Kasumi-1 (cell line): Measurements from ENCODE around the gene SH3RF1.
"Not testable (repeated sequence)": the region's sequence is repeated elsewhere in the genome, so short reads cannot be mapped to it uniquely, and the experiment has no call there.

Experiments
- DNase-seq, 2 experiments: peaks; one replicate each; lab custom pipeline; 2025; lab: John Stamatoyannopoulos, UW

The SH3RF1 gene

DNA sequence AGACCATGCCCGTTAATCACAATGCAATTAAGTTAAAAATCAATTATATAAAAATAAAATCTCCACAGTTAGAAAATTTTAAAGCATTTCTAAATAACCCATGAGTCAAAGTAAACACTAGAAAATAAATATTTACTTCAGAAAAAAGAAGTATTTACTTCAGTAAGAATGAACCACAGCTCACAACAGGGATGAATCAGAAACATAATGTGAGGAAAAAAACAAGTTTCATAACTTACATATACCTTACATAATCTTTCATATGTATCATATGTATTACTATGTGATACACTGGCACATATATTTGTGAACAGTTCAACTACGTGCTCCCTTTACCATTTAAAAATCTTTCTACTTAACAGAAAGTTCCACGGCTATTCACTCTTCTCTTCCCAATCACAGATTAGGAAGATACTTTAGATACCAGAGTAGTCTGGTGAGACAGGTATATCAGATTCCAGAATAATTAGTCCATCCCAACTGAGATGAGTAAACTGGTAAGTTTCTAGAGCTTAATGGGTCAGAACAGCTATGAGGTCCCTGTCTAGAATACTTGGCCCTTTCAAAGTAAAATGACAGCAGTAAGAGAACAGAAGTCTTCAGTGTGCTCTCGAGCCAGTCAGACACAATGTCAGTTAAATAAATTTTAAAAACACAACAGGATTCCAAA is 70.3 kb downstream of the SH3RF1 start:
- DNase-seq: no peak

DNA sequence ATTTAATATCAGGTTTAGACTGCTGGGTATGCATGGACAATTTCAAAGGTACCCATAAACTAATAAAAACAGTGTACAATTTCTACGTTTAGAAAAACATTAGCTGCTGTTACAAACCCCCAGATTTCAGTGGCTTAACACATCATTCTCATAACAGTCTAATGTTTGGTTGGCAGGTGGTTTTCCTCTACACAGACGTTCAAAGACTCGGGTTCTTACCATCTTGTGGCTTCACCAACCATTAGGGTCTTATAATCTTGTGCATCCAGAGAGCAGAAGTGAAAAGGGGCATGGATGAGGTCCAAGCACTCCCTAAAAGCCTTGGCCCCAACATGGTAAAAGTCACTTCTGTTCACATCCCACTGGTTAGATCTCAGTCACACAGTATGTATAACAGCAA is 71.6 kb downstream of the SH3RF1 start:
- no peak for DNase-seq

DNA sequence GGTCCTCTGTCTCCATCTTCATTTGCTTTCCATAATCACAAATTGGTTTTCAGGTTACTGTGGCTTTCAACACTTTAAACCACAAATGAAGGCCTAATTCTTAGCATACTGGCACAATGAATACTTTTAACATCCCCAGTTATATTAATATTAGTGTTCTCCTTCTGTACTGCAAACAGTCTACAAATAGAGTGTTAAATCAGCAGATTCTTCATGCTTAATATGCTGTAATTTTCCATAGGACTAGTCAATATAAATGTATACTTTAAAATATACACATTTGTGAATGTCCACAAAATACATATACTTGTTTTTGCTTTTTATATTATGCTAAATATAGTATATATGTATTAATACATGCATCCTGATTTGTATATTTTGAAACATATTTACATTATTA is 72.6 kb downstream of the SH3RF1 start:
- no peak for DNase-seq

DNA sequence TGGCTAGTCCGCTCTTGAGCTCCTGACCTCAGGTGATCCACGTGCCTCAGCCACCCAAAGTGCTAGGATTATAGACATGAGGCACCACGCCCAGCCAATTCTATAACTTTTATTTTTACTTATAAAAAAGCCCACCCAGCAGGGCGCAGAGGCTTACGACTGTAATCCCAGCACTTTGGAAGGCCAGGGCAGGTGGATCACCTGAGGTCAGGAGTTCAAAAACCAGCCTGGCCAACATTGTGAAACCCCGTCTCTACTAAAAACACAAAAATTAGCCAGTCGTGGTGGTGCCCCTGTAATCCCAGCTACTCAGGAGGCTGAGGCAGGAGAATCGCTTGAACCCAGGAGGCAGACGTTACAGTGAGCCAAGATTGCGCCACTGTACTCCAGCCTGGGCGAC is 73.5 kb downstream of the SH3RF1 start:
- not testable (repeated sequence) for DNase-seq

DNA sequence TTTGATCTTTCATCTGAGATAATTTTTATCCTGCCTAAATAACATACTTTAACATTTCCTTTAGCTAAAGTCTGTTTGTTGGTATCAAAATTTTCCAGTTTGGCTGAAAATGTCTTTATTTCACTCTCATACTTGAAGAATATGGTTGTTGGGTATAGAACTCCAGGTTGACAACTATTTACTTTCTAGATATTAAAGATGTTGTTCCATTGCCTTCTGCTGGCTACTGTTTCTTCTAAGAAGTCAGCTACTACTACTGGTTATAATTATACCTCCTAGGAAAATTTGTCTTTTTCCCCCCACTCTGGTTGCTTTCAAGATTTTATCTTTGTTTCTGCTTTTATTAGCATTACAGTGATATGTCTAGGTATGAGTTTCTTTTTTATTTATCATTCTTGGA is 75.7 kb downstream of the SH3RF1 start:
- no peak for DNase-seq

DNA sequence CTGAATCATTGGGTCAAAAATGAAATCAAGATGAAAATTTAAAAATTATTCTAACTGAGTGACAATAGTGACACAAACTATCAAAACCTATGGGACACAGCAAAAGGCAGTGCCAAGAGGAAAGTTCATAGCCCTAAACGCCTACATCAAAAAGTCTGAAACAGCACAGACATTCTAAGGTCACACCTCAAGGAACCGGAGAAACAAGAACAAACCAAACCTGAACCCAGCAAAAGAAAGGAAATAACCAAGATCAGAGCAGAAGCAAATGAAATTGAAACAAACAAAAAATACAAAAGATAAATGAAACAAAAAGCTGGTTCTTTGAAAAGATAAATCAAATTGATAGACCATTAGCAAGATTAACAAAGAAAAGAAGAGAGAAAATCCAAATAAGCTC is 80.8 kb downstream of the SH3RF1 start:
- DNase-seq: not testable (repeated sequence)

DNA sequence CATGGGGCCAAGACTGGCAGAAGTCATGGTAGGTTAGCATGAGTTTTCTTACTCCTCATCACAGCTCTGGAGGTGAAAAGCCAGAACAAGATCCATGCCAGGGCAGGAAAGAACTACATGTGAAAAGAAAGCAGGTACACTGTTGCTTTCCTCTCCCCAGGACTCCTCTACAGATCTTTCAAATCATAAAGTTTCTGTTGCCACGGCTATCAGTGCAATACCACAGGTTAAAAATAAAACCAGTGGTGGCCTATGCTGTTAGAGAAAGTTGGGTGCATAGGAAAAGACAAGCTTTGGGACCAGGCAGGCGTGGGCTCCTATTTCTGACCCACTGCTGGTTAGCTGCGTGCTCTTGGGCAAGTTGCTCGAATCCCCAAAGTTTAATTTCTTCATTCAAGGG is 81.4 kb downstream of the SH3RF1 start:
- DNase-seq: no peak

DNA sequence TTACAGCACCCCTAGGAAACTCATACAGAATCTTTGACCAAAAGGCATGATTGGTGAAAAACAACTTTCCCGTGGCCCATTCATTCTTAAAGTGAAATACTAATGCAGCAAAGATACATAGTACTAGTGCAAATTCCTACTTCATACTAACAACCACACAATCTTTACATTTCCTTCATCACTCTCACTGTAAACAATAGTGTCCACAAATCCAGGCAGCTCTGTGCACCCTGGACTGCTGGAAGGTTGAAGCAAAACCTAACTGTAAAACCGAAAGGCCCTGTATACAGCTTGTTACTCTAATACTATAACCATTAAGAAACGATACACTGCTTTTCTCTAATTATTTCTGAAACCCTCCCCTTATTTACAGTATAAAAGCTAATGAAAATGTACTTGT is 82.6 kb downstream of the SH3RF1 start:
- no peak for DNase-seq

DNA sequence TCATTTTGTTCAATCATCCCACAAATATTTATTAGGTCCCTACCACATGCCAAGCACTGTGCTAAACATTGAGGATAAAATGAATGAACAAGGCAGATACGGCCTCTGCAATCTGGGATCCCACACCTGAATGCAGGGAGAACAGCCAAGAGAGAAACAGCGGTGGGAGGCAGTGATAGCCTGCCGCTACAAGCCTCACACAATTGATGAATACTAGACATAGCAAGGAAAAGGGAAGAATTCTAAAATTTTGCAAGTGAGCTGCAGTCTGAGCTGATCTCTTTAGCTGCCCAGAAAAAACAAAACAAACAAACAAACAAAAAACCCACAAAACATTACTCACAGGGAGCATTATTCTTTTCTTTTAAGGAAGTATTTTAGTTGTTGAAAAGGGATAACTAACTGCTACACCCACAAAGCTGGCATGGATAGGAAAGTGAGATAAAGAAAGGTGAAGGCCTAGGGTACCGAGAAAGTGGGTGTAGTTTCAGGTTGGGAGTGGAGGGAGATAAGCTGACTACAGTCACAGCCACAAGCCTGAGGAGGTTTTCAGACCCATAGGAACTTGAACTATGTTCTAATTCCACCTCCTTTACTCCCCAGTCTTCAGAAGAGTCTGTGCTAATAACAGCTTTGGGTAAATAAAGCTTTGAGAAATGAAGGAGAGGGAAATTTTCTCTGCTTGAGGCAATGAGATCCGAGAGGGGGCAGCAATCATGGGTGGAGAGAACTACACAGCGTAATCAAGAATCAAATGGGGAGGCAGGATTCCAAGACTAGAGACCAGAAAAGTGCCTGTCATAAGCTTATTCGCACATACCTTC is 85.4 kb downstream of the SH3RF1 start:
- DNase-seq: no peak

DNA sequence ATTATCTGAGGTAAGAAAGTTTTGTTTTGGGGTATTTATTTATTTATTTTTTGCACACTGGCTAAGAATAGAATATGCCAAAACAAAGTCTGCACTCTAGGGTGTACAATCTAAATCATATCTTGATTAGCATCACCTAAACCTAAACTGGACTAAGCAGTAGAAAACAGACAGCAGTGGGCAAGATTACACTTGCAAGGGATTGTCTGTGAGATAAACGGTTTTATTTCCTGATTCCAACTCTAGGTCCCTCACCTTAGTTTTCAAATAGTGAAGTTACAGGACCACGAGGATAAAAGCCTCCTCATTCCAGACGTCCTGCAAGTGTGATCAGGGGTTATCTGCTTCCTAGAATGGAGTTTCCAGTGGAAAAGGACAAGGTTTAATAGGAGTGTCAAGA is 86.1 kb downstream of the SH3RF1 start:
- DNase-seq: no peak

DNA sequence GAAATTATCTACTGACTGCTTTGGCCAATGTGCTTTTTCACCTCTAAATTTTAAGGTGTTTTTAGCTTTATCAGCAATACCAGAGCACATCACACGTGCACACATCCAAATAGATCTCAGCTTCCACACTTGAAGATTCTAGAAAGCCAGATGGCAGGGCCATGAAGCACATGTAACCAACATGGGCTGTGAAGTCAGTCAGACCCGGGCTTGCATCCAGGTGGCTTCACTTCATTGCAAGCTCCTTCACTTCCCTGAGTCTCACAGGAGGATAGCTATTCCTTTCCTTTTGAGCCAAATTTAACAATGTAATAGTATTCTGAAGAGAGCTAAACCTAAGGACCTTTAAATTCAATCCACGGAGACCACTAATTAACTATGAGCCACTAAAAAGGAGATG is 86.5 kb downstream of the SH3RF1 start:
- DNase-seq: no peak

DNA sequence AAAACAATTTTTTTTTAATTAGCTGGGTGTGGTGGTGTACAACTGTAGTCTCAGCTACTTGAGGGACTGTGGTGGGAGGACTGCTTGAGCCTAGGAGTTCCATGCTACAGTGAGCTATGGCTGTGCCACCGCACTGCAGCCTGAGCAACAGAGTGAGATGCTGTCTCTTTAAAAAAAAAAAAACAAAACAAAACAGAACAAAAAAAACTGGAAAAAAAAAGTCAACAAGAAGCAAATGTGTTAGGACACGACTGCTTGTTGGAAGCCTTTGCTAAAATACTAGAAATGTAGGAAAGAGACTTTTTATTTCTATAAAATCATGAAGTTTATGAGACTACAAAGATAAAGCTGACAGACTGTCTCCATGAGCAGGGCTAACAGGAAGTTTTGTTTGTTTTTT is 87.2 kb downstream of the SH3RF1 start:
- DNase-seq: no peak

DNA sequence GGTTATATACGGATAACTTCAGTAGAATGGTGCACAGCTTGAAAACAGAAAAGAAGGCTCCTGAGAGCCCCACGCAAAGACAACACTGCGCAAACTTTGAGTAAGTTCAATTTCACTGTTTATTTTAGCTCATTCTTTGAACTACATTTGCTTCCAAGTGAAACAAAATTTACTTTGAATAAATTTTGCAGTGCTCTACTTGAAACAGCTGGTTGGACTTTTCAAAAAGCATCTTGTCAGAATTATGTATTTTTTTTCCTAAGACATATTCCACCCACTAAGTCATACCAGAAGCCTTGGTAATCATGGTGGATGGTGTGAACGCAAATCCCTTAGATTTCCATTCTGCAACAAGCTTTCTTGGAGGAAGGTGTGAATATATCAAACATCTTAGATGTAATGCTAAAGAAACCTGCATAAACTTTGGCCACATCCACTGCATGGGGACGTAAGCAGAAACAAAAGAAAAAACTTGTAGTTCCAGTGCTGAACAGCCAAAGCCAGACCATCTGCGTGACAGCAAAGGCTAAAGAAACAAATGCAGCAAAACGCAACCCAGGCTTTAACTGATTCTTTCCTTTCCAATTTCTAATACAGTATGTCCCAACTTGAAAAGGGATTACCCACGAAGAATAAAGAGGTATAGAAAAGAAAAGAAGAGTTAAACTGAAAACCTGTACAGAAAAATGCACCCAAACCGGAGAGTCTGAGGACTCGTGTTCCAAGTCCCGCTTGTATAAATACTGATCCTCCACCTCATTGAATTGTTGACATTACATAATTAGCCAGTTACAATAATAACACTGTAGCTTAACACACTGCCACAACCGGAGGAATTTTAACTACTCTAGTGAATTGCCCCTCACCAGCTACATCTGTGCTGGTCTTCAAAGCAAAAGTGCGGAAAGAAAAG is 90.9 kb downstream of the SH3RF1 start:
- no peak for DNase-seq

DNA sequence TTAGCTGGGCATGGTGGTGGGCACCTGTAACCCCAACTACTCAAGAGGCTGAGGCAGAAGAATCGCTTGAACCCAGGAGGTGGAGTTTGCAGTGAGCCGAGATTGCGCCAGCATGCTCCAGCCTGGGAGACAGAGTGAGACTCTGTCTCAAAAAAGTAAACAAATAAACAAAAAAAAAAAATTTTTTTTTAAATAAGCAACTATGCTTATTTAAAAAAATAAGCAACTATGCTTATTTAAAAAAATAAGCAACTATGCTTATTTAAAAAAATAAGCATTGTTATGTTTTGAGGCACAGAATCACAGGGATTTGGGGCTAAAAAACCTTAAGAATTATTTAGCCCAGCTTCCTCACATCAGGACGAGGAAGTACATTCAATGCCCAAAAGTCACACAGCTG is 92.7 kb downstream of the SH3RF1 start:
- DNase-seq: not testable (repeated sequence)

DNA sequence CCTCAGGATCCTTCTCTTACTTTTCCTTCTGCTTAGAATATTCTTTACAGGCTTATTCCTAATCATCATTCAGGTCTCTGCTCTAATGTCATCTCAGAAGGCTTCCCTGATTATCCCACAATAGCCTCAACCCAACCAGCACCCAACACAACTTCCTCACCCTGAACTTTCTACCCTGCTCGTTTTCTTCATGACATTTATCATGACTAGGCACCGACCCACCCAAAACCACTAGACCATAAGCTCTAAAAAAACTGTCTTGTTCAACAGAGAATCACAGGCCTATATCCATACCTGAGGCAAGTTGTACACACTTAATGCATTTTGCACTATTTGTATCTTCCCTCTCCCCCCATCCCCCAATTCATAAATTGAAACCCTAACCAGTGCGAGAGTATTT is 95.3 kb downstream of the SH3RF1 start:
- no peak for DNase-seq

DNA sequence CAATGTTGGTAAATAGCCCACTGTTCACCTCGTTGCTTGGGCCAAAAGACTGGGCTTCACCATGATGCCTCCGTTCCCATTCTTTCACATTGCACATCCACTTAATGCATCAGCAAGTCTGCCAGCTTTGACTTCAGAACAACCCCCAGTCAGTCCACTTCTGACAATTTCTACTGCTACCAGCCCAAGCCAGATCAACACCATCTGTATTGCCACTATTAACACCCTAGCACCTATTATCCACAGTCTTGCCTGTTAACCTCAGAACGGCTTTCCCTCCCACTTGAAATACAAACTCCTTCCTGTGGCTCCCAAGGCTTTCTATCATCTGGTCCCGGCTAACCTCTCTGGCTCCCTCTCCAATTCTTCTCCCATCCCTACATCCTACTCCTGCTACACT is 95.7 kb downstream of the SH3RF1 start:
- no peak for DNase-seq

DNA sequence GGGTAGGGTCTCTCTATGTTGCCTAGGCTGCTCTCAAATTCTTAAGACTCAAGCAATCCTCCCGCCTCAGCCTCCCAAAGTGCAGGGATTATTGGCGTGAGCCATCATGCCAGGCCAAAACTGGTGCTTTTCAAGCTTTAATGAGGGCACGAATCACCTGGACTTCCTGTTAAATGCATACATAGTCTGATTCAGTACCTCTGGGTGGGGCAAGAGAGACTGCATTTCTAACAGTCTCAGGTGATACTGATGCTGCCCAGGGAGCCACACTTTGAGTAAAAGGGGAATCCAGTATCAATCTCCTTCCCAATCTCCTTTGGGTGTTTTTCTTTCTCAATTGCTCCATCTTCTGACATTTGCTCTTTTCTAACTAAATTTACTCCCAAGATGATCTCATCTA is 96.5 kb downstream of the SH3RF1 start:
- no peak for DNase-seq

DNA sequence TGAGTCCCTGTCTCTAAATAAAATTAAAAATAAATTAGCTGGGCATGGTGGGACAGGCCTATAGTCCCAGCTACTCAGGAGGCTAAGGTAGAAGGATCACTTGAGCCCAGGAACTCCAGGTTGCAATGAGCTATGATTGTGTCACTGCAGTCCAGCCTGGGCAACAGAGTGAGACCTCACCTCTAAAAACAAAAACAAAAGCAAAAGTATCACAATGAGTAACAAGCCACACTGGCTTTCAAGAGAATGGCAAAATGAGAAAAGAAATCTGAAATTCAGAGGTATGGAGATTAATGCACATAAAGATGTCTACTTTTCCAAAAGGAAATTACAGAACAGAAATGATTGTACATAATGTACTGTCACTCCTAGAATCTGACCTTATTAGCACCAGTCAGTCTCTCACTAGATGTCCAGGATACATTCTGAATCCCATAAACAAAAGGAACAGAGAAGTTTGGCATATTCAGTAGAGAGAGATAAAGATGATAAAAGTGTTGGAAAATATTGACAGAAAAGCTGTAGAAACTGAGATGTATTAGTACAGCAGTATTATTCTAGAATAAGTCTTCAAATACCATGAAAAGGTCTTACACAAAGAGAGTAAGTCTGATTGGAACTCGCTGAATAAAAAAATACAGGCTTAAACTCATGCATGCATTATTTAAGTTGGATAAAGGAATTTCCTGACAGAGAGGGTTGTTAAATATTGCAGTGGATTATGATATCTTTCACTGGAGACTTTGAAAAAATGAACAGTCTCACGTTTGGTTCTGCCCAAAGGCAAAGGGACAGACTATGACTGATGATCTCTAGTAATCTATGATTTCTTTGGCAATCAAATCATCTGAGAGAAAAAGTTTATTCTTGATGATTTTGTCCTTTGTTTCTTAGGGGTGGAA is 102.5 kb downstream of the SH3RF1 start:
- no peak for DNase-seq

DNA sequence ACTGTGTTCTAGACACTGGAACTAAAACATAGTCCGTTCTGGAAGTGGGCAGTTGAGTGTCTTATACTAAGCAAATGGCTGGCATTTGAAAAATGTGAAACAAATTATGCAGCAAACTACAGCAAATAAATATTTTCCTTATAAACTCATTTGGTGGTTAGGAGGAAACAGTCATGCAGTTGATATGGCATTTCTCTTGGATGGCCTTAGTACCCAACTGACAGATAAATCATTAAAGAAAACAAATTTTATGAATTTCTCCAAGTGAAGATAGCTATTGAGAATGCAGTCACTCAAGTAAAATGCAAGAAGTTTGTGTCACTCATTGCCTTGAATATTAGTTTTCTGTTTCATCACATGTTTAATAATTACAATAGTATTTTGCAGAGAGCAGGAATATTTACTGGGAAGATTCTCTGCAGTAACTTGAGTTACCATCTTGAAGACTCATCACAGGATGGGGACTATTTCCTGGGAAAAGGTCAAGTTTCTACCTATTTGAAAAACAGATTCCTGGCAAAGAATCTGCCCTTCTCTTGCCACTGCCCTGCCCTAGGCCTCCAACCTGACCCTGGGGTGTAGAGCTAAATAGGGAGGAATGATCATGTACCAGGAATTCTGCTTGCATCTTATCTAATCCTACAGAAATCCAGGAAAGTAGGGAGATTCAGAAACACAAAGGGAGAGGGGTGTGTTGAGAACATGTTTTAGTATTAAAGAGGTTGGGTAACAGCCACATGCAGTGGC is 105.9 kb downstream of the SH3RF1 start:
- DNase-seq: no peak

DNA sequence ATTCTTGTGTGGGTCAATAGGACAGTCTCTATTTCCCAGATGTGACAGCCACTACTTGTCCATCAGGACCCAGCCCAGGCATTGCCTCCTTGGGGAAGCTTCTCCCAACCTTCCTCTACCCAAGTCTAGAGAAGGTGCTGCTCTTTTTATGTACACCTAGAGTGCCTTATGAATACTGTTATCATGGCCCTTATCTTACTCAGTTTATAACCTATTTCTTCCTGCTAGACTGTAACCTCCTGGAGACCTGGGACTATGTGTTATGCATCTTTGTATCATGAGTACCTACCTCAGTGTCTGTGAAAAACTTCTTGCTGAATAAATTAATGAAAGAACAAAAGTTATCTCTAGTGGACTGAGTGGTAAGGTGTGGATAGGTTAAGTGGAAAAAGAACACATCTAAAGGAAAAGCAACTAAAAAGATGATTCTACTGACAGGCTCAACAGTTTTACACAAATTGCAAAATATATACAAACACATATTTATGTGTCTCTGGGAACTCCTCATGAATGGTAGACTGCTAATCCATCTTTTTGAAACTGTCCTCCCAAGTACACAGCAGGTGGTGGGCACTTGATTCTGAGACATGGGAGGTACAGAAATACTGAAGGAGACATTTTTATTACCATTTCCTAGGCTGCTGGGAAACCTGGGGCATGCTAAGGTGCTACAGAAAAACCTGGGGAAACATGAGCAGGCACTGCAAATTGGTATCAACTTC is 106.6 kb downstream of the SH3RF1 start:
- no peak for DNase-seq
